NT2/D1 (cell line): ENCODE measurements around the gene TSR2.

Experiments
- DNase-seq: peaks from one replicate; pipeline ENCODE4 v3.0.0-alpha.2; 2011; ENCODE audit warnings: low read depth, low spot score
- H3K27me3 ChIP-seq: 2 replicates; pipeline ENCODE4 v1.6.0; 2011; ENCODE audit warnings: mild to moderate bottlenecking; ENCODE audit not compliant: insufficient read length, insufficient read depth
- H3K36me3 ChIP-seq: 2 replicates; pipeline ENCODE4 v1.6.1; 2011; ENCODE audit warnings: mild to moderate bottlenecking, low read length, mixed read lengths; ENCODE audit not compliant: insufficient read depth, insufficient read length
- H3K4me1 ChIP-seq: 2 replicates; pipeline ENCODE4 v1.5.1; 2011; ENCODE audit not compliant: insufficient read depth, insufficient read length
- H3K4me3 ChIP-seq: 2 replicates; pipeline ENCODE4 v1.5.1; 2011; ENCODE audit warnings: low read depth; ENCODE audit not compliant: insufficient read length
- H3K9ac ChIP-seq: 2 replicates; pipeline ENCODE4 v1.6.0; 2011; ENCODE audit warnings: low read depth; ENCODE audit not compliant: insufficient read length
- H3K9me3 ChIP-seq: 2 replicates; pipeline ENCODE4 v1.5.1; 2011; ENCODE audit warnings: mild to moderate bottlenecking, low read length; ENCODE audit not compliant: insufficient read depth
- SUZ12 ChIP-seq: IDR thresholded peaks from 2 replicates; pipeline ENCODE4 v1.6.1; 2011; ENCODE audit not compliant: insufficient read length, insufficient read depth; ENCODE audit errors: extremely low read depth
- YY1 ChIP-seq: IDR thresholded peaks from 2 replicates; pipeline ENCODE4 v1.6.1; 2011; ENCODE audit not compliant: insufficient read length, insufficient read depth
- ZNF274 ChIP-seq: IDR thresholded peaks from 2 replicates; pipeline ENCODE4 v1.6.1; 2011; ENCODE audit warnings: mild to moderate bottlenecking, low read depth, low read length

The TSR2 gene

GRCh38 chrX:54419559-54420302 is 20.5 kb upstream of the TSR2 start:
- no peak for TF ChIP-seq SUZ12
- TF ChIP-seq YY1 = no peak
- no peak for TF ChIP-seq ZNF274
- no peak overlapping the region for H3K9ac ChIP-seq
- no peaks in the 10 kb centered on the region for H3K9me3 ChIP-seq
- H3K36me3 ChIP-seq = no peaks in the 10 kb centered on the region
- no peak for DNase-seq
- no peak overlapping the region for H3K4me3 ChIP-seq
- H3K4me1 ChIP-seq = no peaks in the 10 kb centered on the region
- H3K27me3 ChIP-seq = no peaks in the 10 kb centered on the region

- H3K4me1 ChIP-seq = no peaks in the 10 kb centered on the region
- no peaks in the 10 kb centered on the region for H3K36me3 ChIP-seq
- no peak for DNase-seq
- no peak overlapping the region for H3K9ac ChIP-seq
- H3K27me3 ChIP-seq = no peaks in the 10 kb centered on the region
- TF ChIP-seq ZNF274 = no peak
- TF ChIP-seq SUZ12 = no peak
- no peak for TF ChIP-seq YY1
- H3K4me3 ChIP-seq = no peak overlapping the region
- H3K9me3 ChIP-seq = no peaks in the 10 kb centered on the region
These were observed 18.0 kb upstream of the TSR2 start for GRCh38 chrX:54422168-54422567.

- Histone ChIP-seq H3K9me3 (no peaks in the 10 kb centered on the region), H3K4me1 (no peaks in the 10 kb centered on the region), H3K27me3 (no peaks in the 10 kb centered on the region), H3K9ac (no peak overlapping the region), H3K36me3 (no peaks in the 10 kb centered on the region), H3K4me3 (no peak overlapping the region)
- DNase-seq = no peak
- TF ChIP-seq SUZ12 (no peak), ZNF274 (no peak), YY1 (no peak)
These were observed 16.9 kb upstream of the TSR2 start for GRCh38 chrX:54423161-54423888.

GRCh38 chrX:54427837-54428424 is 12.3 kb upstream of the TSR2 start:
- Histone ChIP-seq H3K4me3 (no peak overlapping the region), H3K9ac (no peak overlapping the region), H3K9me3 (no peaks in the 10 kb centered on the region), H3K4me1 (no peaks in the 10 kb centered on the region), H3K36me3 (no peaks in the 10 kb centered on the region), H3K27me3 (no peaks in the 10 kb centered on the region)
- no peak for TF ChIP-seq SUZ12
- no peak for TF ChIP-seq ZNF274
- no peak for DNase-seq

GRCh38 chrX:54430519-54430918 is 9.7 kb upstream of the TSR2 start:
- no peak overlapping the region for H3K4me3 ChIP-seq
- no peak for TF ChIP-seq SUZ12
- no peak for TF ChIP-seq ZNF274
- TF ChIP-seq YY1 = no peak
- no peak overlapping the region for H3K9ac ChIP-seq
- no peak for DNase-seq
- H3K27me3 ChIP-seq = no peaks in the 10 kb centered on the region
- H3K36me3 ChIP-seq = no peaks in the 10 kb centered on the region
- H3K9me3 ChIP-seq = no peaks in the 10 kb centered on the region
- H3K4me1 ChIP-seq = no peaks in the 10 kb centered on the region

GRCh38 chrX:54435121-54435520 is 5.1 kb upstream of the TSR2 start:
- H3K36me3 ChIP-seq = no peaks in the 10 kb centered on the region
- H3K4me3 ChIP-seq = no peak overlapping the region
- no peak overlapping the region for H3K9ac ChIP-seq
- no peaks in the 10 kb centered on the region for H3K4me1 ChIP-seq
- TF ChIP-seq YY1 (no peak), ZNF274 (no peak), SUZ12 (no peak)
- no peaks in the 10 kb centered on the region for H3K27me3 ChIP-seq
- H3K9me3 ChIP-seq = no peaks in the 10 kb centered on the region
- DNase-seq = no peak

GRCh38 chrX:54442790-54443189 is 2.6 kb downstream of the TSR2 start:
- H3K4me1 ChIP-seq = peaks cover 3% of the 10 kb centered on the region
- no peak overlapping the region for H3K4me3 ChIP-seq
- no peaks in the 10 kb centered on the region for H3K27me3 ChIP-seq
- peaks cover 51% of the 10 kb centered on the region for H3K36me3 ChIP-seq
- TF ChIP-seq YY1 (no peak), ZNF274 (no peak), SUZ12 (no peak)
- H3K9ac ChIP-seq = no peak overlapping the region
- H3K9me3 ChIP-seq = no peaks in the 10 kb centered on the region
- DNase-seq = no peak
